GM23338 (cell line): ENCODE data around the gene GTF2A1. TPM values are rescaled to one million over a fixed set of nuclear protein-coding genes. Genes with fewer than 3 reads are reported as not detected.

Experiments
- ATAC-seq: fragments of 200-7000 bp; cut with Tn5 transposase; 3 replicates; pipeline ENCODE4 v1.9.1; 2020
- DNase-seq: peaks from one replicate; pipeline ENCODE4 v3.0.0-alpha.2; 2015; ENCODE audit warnings: low spot score
- H2AFZ ChIP-seq: fragments of 200-600 bp; sonication (generic); 2 replicates; pipeline ENCODE4 v1.8.0; 2016; ENCODE audit warnings: antibody characterized with exemption, mild to moderate bottlenecking, moderate library complexity
- H3F3A ChIP-seq: fragments of 200-600 bp; sonication (generic); replicated peaks from 2 replicates; pipeline ENCODE4 v1.8.0; 2017; ENCODE audit warnings: antibody characterized with exemption, mixed run types, low read depth
- H3K27ac ChIP-seq: fragments of 200-600 bp; sonication (generic); 2 replicates; pipeline ENCODE4 v1.6.1; 2016; ENCODE audit warnings: low read depth
- H3K27me3 ChIP-seq: fragments of 200-600 bp; sonication (generic); 2 replicates; pipeline ENCODE4 v1.8.0; 2016; ENCODE audit warnings: mild to moderate bottlenecking, mixed run types, moderate library complexity; ENCODE audit not compliant: insufficient read depth
- H3K36me3 ChIP-seq: fragments of 200-600 bp; sonication (generic); 2 replicates; pipeline ENCODE4 v1.8.0; 2016; ENCODE audit warnings: mild to moderate bottlenecking; ENCODE audit not compliant: insufficient read depth
- H3K4me1 ChIP-seq: fragments of 200-600 bp; sonication (generic); 2 replicates; pipeline ENCODE4 v1.8.0; 2016; ENCODE audit warnings: mild to moderate bottlenecking, moderate library complexity; ENCODE audit not compliant: insufficient read depth
- H3K4me2 ChIP-seq: fragments of 200-600 bp; sonication (generic); 2 replicates; pipeline ENCODE4 v1.7.1; 2017; ENCODE audit warnings: mixed run types
- H3K4me3 ChIP-seq: fragments of 200-600 bp; sonication (generic); 2 replicates; pipeline ENCODE4 v1.6.1; 2016; ENCODE audit warnings: mixed run types
- H3K79me2 ChIP-seq: fragments of 200-600 bp; sonication (generic); replicated peaks from 2 replicates; pipeline ENCODE4 v1.8.0; 2017; ENCODE audit warnings: mild to moderate bottlenecking; ENCODE audit not compliant: insufficient read depth
- H3K9me2 ChIP-seq: fragments of 200-600 bp; sonication (generic); 2 replicates; pipeline ENCODE4 v1.8.0; 2017; ENCODE audit not compliant: insufficient read depth
- H4K20me1 ChIP-seq: fragments of 200-600 bp; sonication (generic); replicated peaks from 2 replicates; pipeline ENCODE4 v1.8.0; 2017; ENCODE audit warnings: mild to moderate bottlenecking; ENCODE audit not compliant: insufficient read depth
- H3K27ac Mint-ChIP-seq: 2 replicates; pipeline ENCODE4 v1.8.0; 2020; ENCODE audit warnings: inconsistent platforms, mild to moderate bottlenecking, moderate library complexity, mixed read lengths
- H3K27me3 Mint-ChIP-seq: 3 replicates; pipeline ENCODE4 v1.8.0; 2022; ENCODE audit warnings: low read depth, mild to moderate bottlenecking, moderate library complexity, mixed read lengths, inconsistent platforms; ENCODE audit not compliant: insufficient read depth, poor library complexity
- H3K36me3 Mint-ChIP-seq: 3 replicates; pipeline ENCODE4 v1.8.0; 2021; ENCODE audit warnings: low read depth, mild to moderate bottlenecking, inconsistent platforms, moderate library complexity, mixed read lengths
- H3K4me1 Mint-ChIP-seq: 3 replicates; pipeline ENCODE4 v1.8.0; 2020; ENCODE audit warnings: mild to moderate bottlenecking, inconsistent platforms, mixed read lengths
- H3K4me3 Mint-ChIP-seq: 3 replicates; pipeline ENCODE4 v1.8.0; 2021; ENCODE audit warnings: moderate library complexity, mild to moderate bottlenecking, inconsistent platforms, mixed read lengths
- H3K9me3 Mint-ChIP-seq: 3 replicates; pipeline ENCODE4 v1.8.0; 2020; ENCODE audit warnings: moderate library complexity, mild to moderate bottlenecking, inconsistent platforms, mixed read lengths
- CREB1 ChIP-seq: fragments of 250-450 bp; sonication (Bioruptor Pico); IDR thresholded peaks from 2 replicates; pipeline ENCODE4 v1.5.0; 2020; ENCODE audit warnings: low read depth, mild to moderate bottlenecking, moderate library complexity
- CTCF ChIP-seq, 2 experiments: fragments of 200-600 bp in 1 of 2; sonication (generic) in 1 of 2; conservative IDR thresholded peaks; 2 replicates each; pipeline versions ENCODE4 v1.5.1 to v1.6.1; 2016 to 2017; ENCODE audit warnings: antibody characterized with exemption in 2 of 2, low read depth in 2 of 2, mild to moderate bottlenecking in 2 of 2, moderate library complexity in 1 of 2
- ETS1 ChIP-seq: IDR thresholded peaks from 2 replicates; pipeline ENCODE4 v1.6.1; 2016; ENCODE audit warnings: antibody characterized with exemption
- EZH2 ChIP-seq: fragments of 200-600 bp; sonication (generic); IDR thresholded peaks from one replicate; pipeline ENCODE4 v1.8.0; 2017; ENCODE audit warnings: antibody characterized with exemption, mild to moderate bottlenecking, low read depth; ENCODE audit not compliant: unreplicated experiment
- EZH2phosphoT487 ChIP-seq: fragments of 200-600 bp; sonication (generic); IDR thresholded peaks from one replicate; pipeline ENCODE4 v1.8.1; 2018; ENCODE audit warnings: antibody characterized with exemption; ENCODE audit not compliant: unreplicated experiment
- JUNB ChIP-seq: IDR thresholded peaks from one replicate; pipeline ENCODE4 v1.6.1; 2016; ENCODE audit warnings: antibody characterized with exemption; ENCODE audit not compliant: unreplicated experiment
- NANOG ChIP-seq: IDR thresholded peaks from 2 replicates; pipeline ENCODE4 v1.6.1; 2016; ENCODE audit warnings: antibody characterized with exemption, borderline replicate concordance
- POLR2AphosphoS5 ChIP-seq: IDR thresholded peaks from 2 replicates; pipeline ENCODE4 v1.6.1; 2016; ENCODE audit warnings: antibody characterized with exemption, low read depth
- REST ChIP-seq: IDR thresholded peaks from one replicate; pipeline ENCODE4 v1.6.1; 2018; ENCODE audit warnings: antibody characterized with exemption; ENCODE audit not compliant: unreplicated experiment
- STAT1 ChIP-seq: IDR thresholded peaks from one replicate; pipeline ENCODE4 v1.6.1; 2016; ENCODE audit warnings: antibody characterized with exemption; ENCODE audit not compliant: unreplicated experiment
- ZNF114 ChIP-seq: fragments of 250-450 bp; sonication (Bioruptor Pico); IDR thresholded peaks from 2 replicates; pipeline ENCODE4 v1.5.0; 2020; ENCODE audit warnings: mild to moderate bottlenecking, moderate library complexity
- ZNF331 ChIP-seq: fragments of 250-450 bp; sonication (Bioruptor Pico); IDR thresholded peaks from 2 replicates; pipeline ENCODE4 v1.5.0; 2020; ENCODE audit warnings: low read depth, mild to moderate bottlenecking, moderate library complexity
- ZNF462 ChIP-seq: fragments of 250-450 bp; sonication (Bioruptor Pico); IDR thresholded peaks from 2 replicates; pipeline ENCODE4 v1.5.0; 2020; ENCODE audit warnings: mild to moderate bottlenecking, moderate library complexity
- polyA plus RNA-seq: library from polyadenylated mRNA; unstranded; fragments of >200 nt; fragmentation: Nextera tagmentation; extraction: Ambion mirVana; gene quantifications from 2 replicates; pipeline ENCODE4 v1.2.1, GENCODE V29; 2016
- total RNA-seq: library from RNA; depleted of rRNA; stranded (reverse); fragments of >200 nt; shearing (Covaris generic); gene quantifications from 2 replicates; pipeline ENCODE4 v1.2.3, GENCODE V29; 2014

Gene GTF2A1
- total and polyA plus RNA-seq, 2 experiments from 2014 or later, result 12.1 to 50.6 TPM

GRCh38 chr14:81236138-81236537 is 15.4 kb upstream of the GTF2A1 start:
- H3K27ac ChIP-seq, result no peak overlapping the region
- Mint-ChIP-seq H3K4me1 (peaks cover 7% of the 10 kb centered on the region; the same call in 2 of the 3 replicates), H3K36me3 (no peaks in the 10 kb centered on the region), H3K27me3 (no peaks in the 10 kb centered on the region), H3K27ac (no peak overlapping the region), H3K9me3 (peaks cover 14% of the 10 kb centered on the region), H3K4me3 (no peak overlapping the region)
- DNase-seq, result no peak
- H3K36me3 ChIP-seq, result no peaks in the 10 kb centered on the region
- TF ChIP-seq ZNF462 (CRISPR knock-in tag) (no peak), ZNF114 (CRISPR knock-in tag) (no peak), ZNF331 (CRISPR knock-in tag) (no peak), REST (no peak), ETS1 (no peak), NANOG (no peak), CTCF (conservative IDR thresholded peaks at IDR 0.05; ENCODE audit: low read depth in 2 of 2) (no peak), STAT1 (no peak), EZH2 (no peak), POLR2AphosphoS5 (no peak), JUNB (no peak), EZH2phosphoT487 (no peak), CREB1 (CRISPR knock-in tag) (no peak)
- no peak for ATAC-seq
- H3K4me3 ChIP-seq, result no peak overlapping the region
- no peaks in the 10 kb centered on the region for H4K20me1 ChIP-seq
- 0 out of 2 replicates have a peak, but pooled peaks cover 9% of the 10 kb centered on the region for H3K9me2 ChIP-seq
- no peak overlapping the region for H2AFZ ChIP-seq
- H3K79me2 ChIP-seq, result no peaks in the 10 kb centered on the region
- H3F3A ChIP-seq, result no peaks in the 10 kb centered on the region
- H3K4me2 ChIP-seq, result no peak overlapping the region
- H3K4me1 ChIP-seq, result peaks cover 4% of the 10 kb centered on the region
- H3K27me3 ChIP-seq, result no peaks in the 10 kb centered on the region
